T-cell (primary cell): ENCODE data around the gene NEURL4. TPM values are rescaled to one million over a fixed set of nuclear protein-coding genes. Genes with fewer than 3 reads are reported as not detected.
A peak's percentile ranks its signal among the peaks of the same experiment; 100 is the strongest.
"Not testable (repeated sequence)": the region's sequence is repeated elsewhere in the genome, so short reads cannot be mapped to it uniquely, and the experiment has no call there.

ENCODE experiments used
- ATAC-seq, 4 experiments: fragments of 200-7000 bp in 3 of 4; fragments of 150-1000 bp in 1 of 4; cut with Tn5 transposase; replicated peaks in 1 of 4; 1 replicate in 3 of 4; 2 replicates in 1 of 4; pipeline ENCODE4 v1.10.0; 2021; ENCODE audit warnings: moderate library complexity in 3 of 4, mild to moderate bottlenecking in 2 of 4, moderate number of reproducible peaks in 1 of 4
- CTCF ChIA-PET, 2 donors: fragments of 300-600 bp; sonication (Branson Sonifier 250); formaldehyde crosslinking; loops; one replicate each; lab custom pipeline; 2022; ENCODE audit warnings: antibody characterized with exemption in 2 of 2; lab: Charles Lee
- POLR2A ChIA-PET, 2 donors: fragments of 300-600 bp; sonication (Branson Sonifier 250); formaldehyde crosslinking; loops; one replicate each; lab custom pipeline; 2022; ENCODE audit warnings: antibody characterized with exemption in 2 of 2; lab: Charles Lee
- DNase-seq, 35 experiments: peaks; one replicate each; pipeline versions ENCODE4 v3.0.0 to v3.0.0-alpha.2; 2013 to 2023
- H3K27ac ChIP-seq: one replicate; pipeline ENCODE4 v1.5.1; 2013; ENCODE audit warnings: low read length
- H3K27me3 ChIP-seq, 2 experiments: replicated peaks in 1 of 2; 1 replicate in 1 of 2; 2 replicates in 1 of 2; pipeline versions ENCODE4 v1.6.1 to v1.7.0; 2013; ENCODE audit warnings: low read length in 1 of 2, mixed read lengths in 1 of 2; ENCODE audit not compliant: control insufficient read depth in 2 of 2, insufficient read depth in 2 of 2; ENCODE audit errors: extremely low read depth in 1 of 2
- H3K36me3 ChIP-seq, 2 donors: 1 replicate in 1 of 2; 2 replicates in 1 of 2; pipeline versions ENCODE4 v1.6.1 to v1.7.0; 2013; ENCODE audit warnings: low read length in 1 of 2; ENCODE audit not compliant: control insufficient read depth in 2 of 2, insufficient read depth in 1 of 2; ENCODE audit errors: extremely low read depth in 1 of 2
- H3K4me1 ChIP-seq, 2 experiments: 1 replicate in 1 of 2; 2 replicates in 1 of 2; pipeline versions ENCODE4 v1.6.1 to v1.7.0; 2013; ENCODE audit warnings: low read length in 2 of 2, mixed read lengths in 1 of 2; ENCODE audit not compliant: insufficient read depth in 2 of 2, control insufficient read depth in 1 of 2; ENCODE audit errors: extremely low read depth in 1 of 2
- H3K4me3 ChIP-seq, 2 donors: 1 replicate in 1 of 2; 2 replicates in 1 of 2; pipeline versions ENCODE4 v1.5.1 to v1.7.0; 2013; ENCODE audit warnings: mild to moderate bottlenecking in 2 of 2, low read length in 1 of 2, moderate library complexity in 1 of 2; ENCODE audit not compliant: control insufficient read depth in 1 of 2; ENCODE audit errors: extremely low read depth in 1 of 2
- H3K9me3 ChIP-seq: 2 replicates; pipeline ENCODE4 v1.7.0; 2013
- H3K27ac Mint-ChIP-seq, 2 donors: one replicate each; pipeline ENCODE4 v1.8.0; 2020 to 2021; ENCODE audit warnings: mild to moderate bottlenecking in 2 of 2, mixed read lengths in 2 of 2
- H3K27me3 Mint-ChIP-seq, 2 donors: one replicate each; pipeline ENCODE4 v1.8.0; 2021 to 2022; ENCODE audit warnings: mixed read lengths in 2 of 2
- H3K36me3 Mint-ChIP-seq: one replicate; pipeline ENCODE4 v1.8.0; 2021; ENCODE audit warnings: mixed read lengths
- H3K4me1 Mint-ChIP-seq, 3 donors: one replicate each; pipeline ENCODE4 v1.8.0; 2020 to 2022; ENCODE audit warnings: mixed read lengths in 3 of 3, mild to moderate bottlenecking in 1 of 3
- H3K4me3 Mint-ChIP-seq, 3 donors: one replicate each; pipeline ENCODE4 v1.8.0; 2020 to 2022; ENCODE audit warnings: mild to moderate bottlenecking in 3 of 3, mixed read lengths in 3 of 3, moderate library complexity in 3 of 3
- H3K9me3 Mint-ChIP-seq, 3 donors: one replicate each; pipeline ENCODE4 v1.8.0; 2020 to 2022; ENCODE audit warnings: mixed read lengths in 3 of 3
- WGBS: methylation state at CpG from one replicate; pipeline ENCODE4 v1.1.5; 2013; ENCODE audit warnings: missing lambda C conversion rate; ENCODE audit not compliant: insufficient coverage; 5-methylcytosine and 5-hydroxymethylcytosine counted together
- total RNA-seq, 35 experiments: library from RNA in 6 of 35; stranded (reverse) in 6 of 35; fragments of 120-200 nt in 1 of 35; gene quantifications; one replicate each; pipeline versions ENCODE4 v1.2.1 to v1.2.4 and lab custom pipeline; 2013 to 2026

NEURL4 gene
- total RNA-seq = 10 to 100 TPM; 49.5 to 90.2 (median 80.0) TPM
- 32.7 TPM for total RNA-seq (2013)
- 30.2 to 82.1 (median 46.1) reads per million in 29 experiments for total RNA-seq (lab: John Stamatoyannopoulos, UW)

DNA sequence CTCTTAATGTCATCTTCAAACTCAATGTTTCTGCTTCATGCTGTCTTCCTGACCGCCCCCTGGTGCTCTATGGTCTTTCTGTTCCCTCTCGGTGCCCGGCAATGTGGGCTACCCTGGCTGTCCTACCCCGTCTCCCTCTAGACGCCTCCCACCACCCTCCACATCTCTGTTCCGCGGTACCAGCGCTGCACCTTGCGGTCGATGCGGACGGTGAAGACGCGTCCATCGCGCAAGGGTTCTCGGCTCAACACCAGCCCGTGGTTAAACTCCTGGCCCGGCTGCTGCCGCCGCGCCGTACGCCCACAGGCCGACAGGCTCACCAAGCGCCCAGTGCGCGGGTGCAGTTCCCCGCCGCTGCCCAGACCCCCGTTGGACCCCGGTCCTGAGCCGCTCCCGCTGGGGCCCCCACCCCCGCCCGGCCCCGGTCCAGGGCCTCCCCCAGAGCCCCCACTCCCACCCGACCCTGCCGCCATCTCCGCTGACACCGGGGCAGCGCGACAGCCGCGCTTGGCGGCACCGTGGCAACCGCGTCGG, at the start of gene NEURL4:
TSS of gene NEURL4 (minus strand) at position 496 of the 534 bp plus-strand sequence. CDS start at position 473, 23 bp downstream.
- peak within 1 kb of the TSS; percentile 94 to 95 (median 94) for H3K4me3 Mint-ChIP-seq
- DNase-seq (peak in 6 of 35 experiments; percentile 14 to 56 (median 22)), ATAC-seq (peak; percentile 65 to 73 (median 68))
- no peaks in the 10 kb centered on the region for H3K27me3 Mint-ChIP-seq
- peaks cover 42 to 51% (median 47%) of the 10 kb centered on the region in 3 donors for H3K4me1 Mint-ChIP-seq
- Histone ChIP-seq H3K36me3 (peaks cover 9 to 28% of the 10 kb centered on the region in 2 donors), H3K9me3 (no peaks in the 10 kb centered on the region), H3K4me1 (peaks cover 11 to 56% of the 10 kb centered on the region in 2 experiments), H3K4me3 (peak within 1 kb of the TSS; percentile 92 to 99), H3K27me3 (no peaks in the 10 kb centered on the region), H3K27ac (peak within 1 kb of the TSS; percentile 90)
- ChIA-PET CTCF (interaction anchor here (0.9 to 1.6 kb wide), 7 partner anchors 8 to 358 kb away, joined by 3 to 8 read pairs (median 6); partner anchors contain the start of genes ACAP1 (in 1 of the 2), GPS2 (in 1 of the 2), TMEM102 (in 1 of the 2) and TP53 (in 1 of the 2)), POLR2A (interaction anchor here (0.6 to 1.3 kb wide), 2 partner anchors 8 to 254 kb away, joined by 3 to 5 read pairs; partner anchors contain the start of gene MPDU1 (in 1 of the 2))
- H3K36me3 Mint-ChIP-seq = peaks cover 2% of the 10 kb centered on the region
- WGBS = under 1% methylated on average over 42 of the region's 50 CpGs
- H3K9me3 Mint-ChIP-seq = no peaks in the 10 kb centered on the region
- peak within 1 kb of the TSS; percentile 98 for H3K27ac Mint-ChIP-seq

DNA sequence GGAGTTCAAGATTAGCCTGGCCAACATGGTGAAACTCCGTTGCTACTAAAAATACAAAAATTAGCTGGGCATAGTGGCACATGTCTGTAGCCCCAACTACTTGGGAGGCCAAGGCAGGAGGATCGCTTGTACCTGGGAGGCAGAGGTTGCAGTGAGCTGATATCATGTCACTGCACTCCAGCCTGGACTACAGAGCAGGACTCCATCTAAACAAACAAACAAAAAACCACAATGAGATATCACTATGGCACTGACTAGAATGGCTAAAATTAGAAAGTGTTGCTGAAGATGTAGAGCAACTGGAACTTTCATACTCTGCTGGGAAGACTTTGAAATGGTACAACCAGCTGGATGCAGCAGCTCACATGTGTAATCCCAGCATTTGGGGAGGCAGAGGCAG, 45.2 kb upstream of the NEURL4 start:
- 71% methylated on average over 1 of the region's 2 CpGs for WGBS
- H3K36me3 Mint-ChIP-seq = peaks cover 3% of the 10 kb centered on the region

DNA sequence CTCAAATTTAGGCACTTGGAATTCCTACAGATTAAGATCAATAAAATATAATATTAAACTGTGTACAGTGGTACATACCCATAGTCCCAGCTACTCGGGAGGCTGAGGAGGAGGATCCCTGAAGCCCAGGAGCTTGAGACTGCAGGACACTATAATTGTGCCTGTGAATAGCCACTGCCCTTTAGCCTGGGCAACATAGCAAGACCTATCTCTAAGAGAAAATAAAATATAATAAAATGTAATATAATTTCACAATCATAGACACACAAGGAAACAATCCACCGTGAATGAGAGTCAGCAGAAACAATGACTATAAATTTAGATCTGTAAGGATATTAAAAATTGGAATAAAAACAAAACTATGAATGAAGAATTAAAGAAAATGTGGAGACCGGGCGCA, 41.7 kb upstream of the NEURL4 start:
- no peak overlapping the region for H3K4me3 Mint-ChIP-seq
- Histone ChIP-seq H3K36me3 (no peaks in the 10 kb centered on the region), H3K27ac (no peak overlapping the region), H3K9me3 (no peaks in the 10 kb centered on the region), H3K4me3 (no peak overlapping the region), H3K4me1 (no peaks in the 10 kb centered on the region), H3K27me3 (peaks cover 0 to 22% of the 10 kb centered on the region in 2 experiments)
- no peaks in the 10 kb centered on the region for H3K36me3 Mint-ChIP-seq
- no peak for ATAC-seq
- no peak for DNase-seq
- no peak overlapping the region for H3K27ac Mint-ChIP-seq
- no peaks in the 10 kb centered on the region for H3K4me1 Mint-ChIP-seq
- WGBS = no CpG with 5 or more reads among the region's 4 CpGs
- ChIA-PET CTCF (no interaction called here), POLR2A (no interaction called here)
- peaks cover 3 to 8% of the 10 kb centered on the region in 2 donors for H3K27me3 Mint-ChIP-seq
- H3K9me3 Mint-ChIP-seq = no peaks in the 10 kb centered on the region

More for the DNA sequence above, 45.2 kb upstream of the NEURL4 start:
- no peak for ATAC-seq
- H3K4me3 Mint-ChIP-seq = no peak overlapping the region
- Histone ChIP-seq H3K27me3 (peaks cover 0 to 27% of the 10 kb centered on the region in 2 experiments), H3K4me1 (no peaks in the 10 kb centered on the region), H3K4me3 (no peak overlapping the region), H3K27ac (no peak overlapping the region), H3K36me3 (no peaks in the 10 kb centered on the region), H3K9me3 (no peaks in the 10 kb centered on the region)
- DNase-seq = no peak
- H3K9me3 Mint-ChIP-seq = peaks cover 0 to 4% (median 4%) of the 10 kb centered on the region in 3 donors
- ChIA-PET CTCF (interaction anchor here in 1 of 2 donors (0.6 to 1.0 kb wide), 2 partner anchors 12 to 26 kb away, joined by 3 to 4 read pairs; no protein-coding TSS in a partner anchor), POLR2A (interaction anchor here (0.6 kb wide), 2 partner anchors 12 to 24 kb away, joined by 3 to 4 read pairs; no protein-coding TSS in a partner anchor)
- H3K27me3 Mint-ChIP-seq = peaks cover 8 to 14% of the 10 kb centered on the region in 2 donors
- no peak overlapping the region for H3K27ac Mint-ChIP-seq
- H3K4me1 Mint-ChIP-seq = no peaks in the 10 kb centered on the region

DNA sequence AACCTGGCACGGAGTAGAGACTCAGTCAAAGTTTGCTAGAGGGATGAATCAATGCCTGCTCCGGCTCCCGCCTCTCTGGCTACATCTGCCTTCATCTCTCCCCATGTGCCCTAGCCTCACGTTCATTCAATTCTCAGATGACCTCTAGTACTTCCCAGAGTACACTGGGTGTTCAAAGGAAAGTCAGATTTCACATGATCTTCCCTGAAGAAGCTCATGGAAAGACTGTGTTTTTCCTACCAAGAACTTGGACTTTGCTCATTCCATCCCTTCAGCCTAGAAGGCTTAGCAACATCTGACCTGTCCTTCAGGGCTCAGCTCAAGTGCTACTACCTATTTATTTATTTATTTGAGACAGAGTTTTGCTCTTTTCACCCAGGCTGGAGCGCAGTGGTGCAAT, 40.7 kb upstream of the NEURL4 start:
- ChIA-PET CTCF (interaction anchor here in 1 of 2 donors (0.6 to 0.8 kb wide), 2 partner anchors 66 to 191 kb away, joined by 3 read pairs; no protein-coding TSS in a partner anchor), POLR2A (interaction anchor here in 1 of 2 donors (0.7 kb wide), 1 partner anchor 33 kb away, joined by 4 read pairs; the partner anchor contains the start of gene ACAP1)
- no peak overlapping the region for H3K4me3 ChIP-seq
- no peak overlapping the region for H3K27ac ChIP-seq
- no peak for DNase-seq
- H3K36me3 ChIP-seq = no peaks in the 10 kb centered on the region
- Mint-ChIP-seq H3K27me3 (peaks cover 3 to 8% of the 10 kb centered on the region in 2 donors), H3K4me1 (no peaks in the 10 kb centered on the region), H3K9me3 (no peaks in the 10 kb centered on the region), H3K36me3 (no peaks in the 10 kb centered on the region), H3K4me3 (no peak overlapping the region), H3K27ac (no peak overlapping the region)
- no peak for ATAC-seq
- no peaks in the 10 kb centered on the region for H3K9me3 ChIP-seq
- 83% methylated on average over 3 of the region's 5 CpGs for WGBS
- no peaks in the 10 kb centered on the region for H3K4me1 ChIP-seq
- H3K27me3 ChIP-seq = peaks cover 0 to 20% of the 10 kb centered on the region in 2 experiments

DNA sequence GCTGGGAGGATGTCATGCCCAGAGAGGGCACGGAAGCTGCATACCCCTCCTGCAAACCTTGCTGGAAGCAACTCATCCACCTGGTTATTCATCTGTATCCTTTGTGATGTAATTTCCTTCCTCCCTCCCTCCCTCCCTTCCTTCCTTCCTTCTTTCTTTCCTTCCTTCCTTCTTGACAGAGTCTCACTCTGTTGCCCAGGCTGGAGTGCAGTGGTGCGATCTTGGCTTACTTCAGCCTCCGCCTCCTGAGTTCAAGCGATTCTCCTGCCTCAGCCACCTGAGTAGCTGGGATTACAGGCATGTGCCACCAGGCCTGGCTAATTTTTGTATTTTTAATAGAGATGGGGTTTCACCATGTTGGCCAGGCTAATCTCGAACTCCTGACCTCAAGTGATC, 39.5 kb upstream of the NEURL4 start:
- H3K9me3 ChIP-seq, POLR2A ChIA-PET, H3K4me3 ChIP-seq, H3K36me3 Mint-ChIP-seq, H3K4me3 Mint-ChIP-seq, H3K4me1 ChIP-seq, DNase-seq, H3K9me3 Mint-ChIP-seq, H3K27ac Mint-ChIP-seq, H3K27me3 Mint-ChIP-seq, ATAC-seq, H3K36me3 ChIP-seq, H3K27ac ChIP-seq, H3K4me1 Mint-ChIP-seq: not testable (repeated sequence)
- WGBS = 84% methylated on average over 3 of the region's 5 CpGs
- peaks cover 0 to 20% of the 10 kb centered on the region in 2 experiments for H3K27me3 ChIP-seq
- CTCF ChIA-PET = interaction anchor here in 1 of 2 donors (0.6 to 1.0 kb wide), 2 partner anchors 8 to 57 kb away, joined by 3 read pairs; partner anchors contain the start of gene SPEM2

DNA sequence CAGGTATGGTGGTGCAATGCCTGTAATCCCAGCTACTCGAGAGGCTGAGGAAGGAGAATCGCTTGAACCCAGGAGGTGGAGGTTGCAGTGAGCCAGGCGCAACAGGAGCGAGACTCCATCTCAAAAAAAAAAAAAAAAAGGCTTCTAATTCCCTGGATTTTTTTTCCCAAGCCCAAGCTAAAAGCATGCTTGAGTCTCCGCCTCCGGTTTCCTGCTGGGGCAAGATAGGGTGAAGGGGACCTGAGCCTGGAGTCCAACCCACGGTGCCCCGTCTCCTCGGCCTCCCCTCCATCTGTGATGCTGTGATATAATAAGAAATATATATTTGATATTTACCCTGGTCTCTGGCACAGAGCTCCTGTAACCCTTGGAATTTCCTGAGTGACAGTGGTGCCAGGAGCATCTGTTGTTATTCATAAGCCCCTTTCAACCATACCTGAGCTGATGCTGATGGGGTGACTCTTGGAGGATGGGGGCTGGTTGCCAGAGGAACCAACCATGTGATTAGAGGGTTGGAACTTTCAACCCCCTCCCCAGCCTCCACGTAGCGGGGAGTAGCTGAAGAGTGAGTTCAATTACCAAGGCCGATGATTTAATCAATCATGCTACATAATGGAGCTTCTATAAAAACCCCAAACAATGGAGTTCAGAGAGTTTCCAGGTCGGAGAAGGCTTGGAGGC, 38.9 kb upstream of the NEURL4 start:
- ATAC-seq = no peak
- ChIA-PET POLR2A (interaction anchor here in 1 of 2 donors (0.5 kb wide), 1 partner anchor 252 kb away, joined by 4 read pairs; no protein-coding TSS in a partner anchor), CTCF (interaction anchor here (0.6 to 1.0 kb wide), 3 partner anchors 9 to 71 kb away, joined by 3 to 5 read pairs (median 3); partner anchors contain the start of gene SPEM2 (in 1 of the 2))
- Histone ChIP-seq H3K36me3 (no peaks in the 10 kb centered on the region), H3K4me1 (no peaks in the 10 kb centered on the region), H3K27me3 (peaks cover 0 to 20% of the 10 kb centered on the region in 2 experiments), H3K9me3 (no peaks in the 10 kb centered on the region), H3K27ac (no peak overlapping the region), H3K4me3 (no peak overlapping the region)
- no CpG with 5 or more reads among the region's 13 CpGs for WGBS
- H3K27ac Mint-ChIP-seq = no peak overlapping the region
- DNase-seq = no peak
- no peak overlapping the region for H3K4me3 Mint-ChIP-seq
- no peaks in the 10 kb centered on the region for H3K4me1 Mint-ChIP-seq
- H3K9me3 Mint-ChIP-seq = no peaks in the 10 kb centered on the region
- H3K36me3 Mint-ChIP-seq = no peaks in the 10 kb centered on the region
- peaks cover 0 to 4% of the 10 kb centered on the region in 2 donors for H3K27me3 Mint-ChIP-seq
